ENCODE measurements around the gene NOXA1.

NOXA1 gene

DNA sequence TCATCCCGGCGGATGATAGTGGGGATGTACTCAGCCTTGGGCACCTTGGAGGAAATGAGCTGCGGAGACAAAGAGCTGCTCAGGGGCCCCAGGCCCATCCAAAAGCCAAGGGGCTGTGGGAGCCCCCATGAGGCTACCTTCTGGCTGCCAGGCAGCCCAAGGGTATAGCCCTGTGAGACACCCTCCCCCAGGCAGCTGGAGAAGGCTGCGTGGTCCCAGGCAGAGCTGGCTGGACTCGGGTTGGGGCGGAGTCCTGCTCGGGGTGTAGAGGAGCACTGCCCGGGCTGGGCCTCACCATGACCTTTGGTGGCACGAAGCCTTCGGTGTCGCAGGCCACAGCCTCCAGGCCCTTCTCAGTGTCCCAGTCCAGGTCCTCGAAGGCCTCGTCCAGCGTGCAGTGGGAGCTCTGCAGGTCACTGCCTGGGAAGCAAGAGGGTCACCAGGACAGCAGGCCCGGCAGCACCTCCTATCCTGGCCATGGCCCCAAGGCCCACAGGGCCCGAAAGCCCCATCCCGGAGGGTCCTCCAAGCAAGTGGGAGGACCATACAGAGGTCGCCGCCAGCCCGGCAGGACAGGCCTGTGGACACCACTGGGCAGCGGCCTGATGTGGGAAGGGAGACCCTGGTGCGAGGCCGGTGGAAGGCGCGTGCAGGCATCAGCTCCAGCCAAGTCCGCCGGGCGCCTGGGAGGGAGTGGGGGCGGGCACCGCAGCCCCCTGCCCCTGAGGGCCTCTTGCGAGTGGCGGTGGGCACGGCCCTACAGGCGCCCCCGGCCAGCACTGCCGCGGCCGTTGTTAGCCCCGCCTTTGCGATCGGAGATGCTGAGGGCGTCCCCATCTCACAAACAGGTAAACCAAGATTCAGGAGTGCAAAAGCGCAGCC, 29.8 kb downstream of the NOXA1 start:
- no peak for DNase-seq

- DNase-seq: peak in 17 of 51 donors; percentile 18 to 65 (median 48)
Observed at GRCh38 chr9:137453643-137454081, 30.5 kb downstream of the NOXA1 start.

DNA sequence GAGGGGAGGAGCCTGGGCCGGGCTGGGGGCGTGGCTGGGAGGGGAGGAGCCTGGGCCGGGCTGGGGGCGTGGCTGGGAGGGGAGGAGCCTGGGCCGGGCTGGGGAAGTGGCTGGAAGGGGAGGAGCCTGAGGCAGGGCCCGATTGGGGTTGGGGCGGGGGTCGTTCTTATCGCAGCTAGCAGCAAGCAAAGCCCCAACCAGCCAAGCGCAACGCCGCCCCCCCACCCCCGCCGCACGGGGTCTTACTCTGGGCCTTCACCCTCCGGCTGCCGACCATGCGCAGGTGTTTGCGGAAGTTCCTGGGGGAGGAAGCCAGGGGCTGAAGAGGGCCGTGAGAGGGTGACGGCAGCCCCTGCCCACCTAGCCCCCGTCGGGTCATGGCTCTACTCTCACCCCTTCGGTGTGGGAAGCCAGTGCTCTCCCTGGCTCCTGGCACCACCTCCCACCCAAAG, 31.0 kb downstream of the NOXA1 start:
- peak in 4 of 51 donors; percentile 38 to 65 (median 50) for DNase-seq

DNA sequence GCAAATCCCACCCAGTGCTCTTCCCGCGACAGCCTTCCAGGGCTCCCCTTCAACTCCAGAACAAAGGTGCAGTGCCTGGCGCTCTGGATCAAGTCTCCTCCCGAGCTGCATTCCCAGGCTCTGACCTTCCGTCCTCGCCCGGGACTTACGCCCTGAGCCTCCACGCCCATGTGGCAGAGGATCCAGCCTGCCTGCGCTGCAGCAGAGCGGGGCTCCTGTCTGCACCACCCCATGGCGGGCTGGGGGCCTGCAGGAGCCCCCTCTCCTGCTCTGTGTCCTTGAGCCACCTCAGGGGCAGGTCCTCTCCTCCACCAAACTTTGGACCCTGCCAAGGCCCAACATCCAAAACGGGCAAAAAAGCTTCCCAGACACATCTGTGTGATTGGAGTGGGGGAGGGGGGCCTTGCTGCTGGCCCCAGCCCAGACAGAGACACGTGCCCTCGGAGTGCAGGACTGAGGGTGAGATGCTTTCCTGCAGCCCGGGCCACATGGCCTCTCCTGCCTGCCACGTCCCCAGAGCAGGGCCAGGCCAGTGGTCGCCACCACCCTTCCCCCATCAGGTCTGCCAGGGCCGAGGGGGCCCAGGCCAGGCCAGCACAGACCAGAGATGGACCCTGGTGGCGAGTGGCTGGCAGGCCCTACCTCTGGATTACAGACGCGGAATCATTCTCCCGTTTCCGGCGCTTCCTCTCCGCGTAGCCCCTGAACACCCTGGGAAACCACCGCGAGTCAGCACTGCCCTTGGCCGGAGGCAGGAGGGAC, 31.6 kb downstream of the NOXA1 start:
- DNase-seq: no peak

GRCh38 chr9:137455359-137455991, 32.3 kb downstream of the NOXA1 start:
- DNase-seq: no peak

GRCh38 chr9:137456061-137456863, 33.1 kb downstream of the NOXA1 start:
- peak in 1 of 51 donors; percentile 28 for DNase-seq

GRCh38 chr9:137456864-137457405, 33.7 kb downstream of the NOXA1 start:
- no peak for DNase-seq

DNA sequence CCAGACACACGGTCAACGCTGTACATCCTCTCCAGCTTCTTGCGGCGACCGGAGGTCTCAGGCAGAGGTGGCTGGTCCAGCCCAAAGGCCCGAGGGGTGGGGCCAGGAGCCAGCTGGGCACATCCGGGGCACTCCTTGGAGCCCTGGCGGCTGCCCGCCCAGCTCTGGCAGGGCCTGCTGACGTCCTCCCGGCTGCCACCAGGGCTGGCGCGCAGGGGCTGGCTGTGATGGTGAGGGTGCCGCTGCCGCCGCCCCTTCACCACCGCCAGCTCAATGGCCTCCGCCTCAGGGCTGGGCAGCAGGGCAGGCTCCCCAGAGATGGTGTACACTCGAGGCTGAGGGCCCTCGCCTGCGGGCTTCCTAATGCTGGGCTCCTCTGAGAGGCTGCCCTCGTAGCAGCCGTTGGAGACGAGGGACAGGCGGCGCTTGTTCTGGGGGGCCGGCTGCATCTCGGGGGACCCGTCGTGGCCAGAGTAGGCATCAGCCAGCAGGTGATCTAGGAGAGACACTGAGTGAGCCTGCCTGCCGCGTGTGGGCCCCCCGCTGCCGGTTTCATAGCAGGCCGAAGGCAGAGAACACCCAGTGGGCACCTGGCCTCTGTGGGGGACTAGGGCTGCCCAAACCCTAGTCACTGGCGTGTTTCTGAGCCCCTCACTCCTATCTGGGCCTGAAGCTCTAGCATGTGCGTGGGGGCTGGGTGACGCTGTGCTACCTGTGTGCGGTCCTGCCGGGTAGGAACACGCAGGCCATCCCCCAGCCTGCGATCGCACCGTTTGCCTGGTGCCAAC, 34.4 kb downstream of the NOXA1 start:
- peak in 8 of 51 donors; percentile 28 to 48 (median 38) for DNase-seq

GRCh38 chr9:137458194-137459151, 35.3 kb downstream of the NOXA1 start:
- DNase-seq: peak in 42 of 51 donors; percentile 13 to 87 (median 69)

- DNase-seq: peak in 49 of 51 donors; percentile 23 to 98 (median 90)
Observed at GRCh38 chr9:137459152-137459600, 36.0 kb downstream of the NOXA1 start, which contains the start of gene NSMF. NSMF (minus strand) TSS chr9:137459334; CDS start chr9:137459102, 232 bp downstream.

- no peak for DNase-seq
Observed at GRCh38 chr9:137459601-137460362, 36.6 kb downstream of the NOXA1 start.

- DNase-seq: no peak
Observed at GRCh38 chr9:137460363-137461315, 37.4 kb downstream of the NOXA1 start.

DNA sequence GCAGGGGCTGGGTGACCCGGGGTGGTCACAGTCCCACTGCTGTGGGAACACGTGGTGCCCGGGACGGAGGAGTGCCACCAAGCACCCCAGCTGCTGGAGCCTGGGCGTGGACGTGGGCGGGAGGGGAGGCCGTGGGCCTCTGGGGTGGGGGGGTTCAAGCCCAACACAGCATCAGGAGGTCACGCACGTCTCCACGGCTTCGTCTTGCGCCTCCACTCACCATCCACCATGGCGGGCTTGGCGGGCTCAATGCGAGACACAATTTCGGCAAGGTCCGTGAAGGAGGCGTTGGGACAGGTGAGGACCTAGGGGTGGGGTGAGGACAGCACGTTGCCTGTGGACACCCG, 38.1 kb downstream of the NOXA1 start:
- no peak for DNase-seq

DNA sequence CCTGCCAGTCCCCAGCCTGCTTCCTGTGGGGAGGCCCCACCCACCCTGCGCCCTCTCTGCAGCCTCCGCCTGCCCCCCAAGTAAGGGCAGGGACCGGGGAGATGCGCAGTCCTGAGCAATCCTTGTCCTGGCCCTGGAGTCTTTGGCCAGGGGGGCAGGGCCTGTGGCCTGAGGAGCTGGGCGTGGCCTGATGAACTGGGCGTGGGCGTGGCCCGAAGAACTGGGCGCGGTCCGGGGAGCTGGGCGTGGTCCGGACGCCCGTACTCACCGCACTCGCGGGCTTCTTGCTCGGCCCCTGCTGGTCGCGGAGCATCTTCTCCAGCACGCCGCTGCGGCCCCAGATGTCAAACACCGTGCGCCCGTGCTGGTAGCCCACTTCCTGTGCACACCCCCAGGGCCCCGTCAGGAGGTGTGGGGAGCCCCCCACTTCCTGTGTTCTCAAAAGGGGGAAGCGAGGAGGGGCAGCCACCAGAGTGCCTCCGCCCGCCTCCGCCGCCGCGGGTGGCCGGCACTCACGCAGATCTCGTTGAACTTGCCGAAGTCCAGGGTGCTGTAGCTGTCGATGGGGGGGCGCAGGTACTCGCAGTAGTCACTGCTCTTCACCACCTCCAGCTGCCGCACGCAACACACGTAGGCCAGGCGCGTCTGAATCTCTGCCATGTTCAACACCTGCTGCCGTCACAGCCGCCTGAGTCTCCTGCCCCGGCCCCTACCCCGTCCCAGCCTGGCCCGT, 38.6 kb downstream of the NOXA1 start:
- DNase-seq: no peak

DNA sequence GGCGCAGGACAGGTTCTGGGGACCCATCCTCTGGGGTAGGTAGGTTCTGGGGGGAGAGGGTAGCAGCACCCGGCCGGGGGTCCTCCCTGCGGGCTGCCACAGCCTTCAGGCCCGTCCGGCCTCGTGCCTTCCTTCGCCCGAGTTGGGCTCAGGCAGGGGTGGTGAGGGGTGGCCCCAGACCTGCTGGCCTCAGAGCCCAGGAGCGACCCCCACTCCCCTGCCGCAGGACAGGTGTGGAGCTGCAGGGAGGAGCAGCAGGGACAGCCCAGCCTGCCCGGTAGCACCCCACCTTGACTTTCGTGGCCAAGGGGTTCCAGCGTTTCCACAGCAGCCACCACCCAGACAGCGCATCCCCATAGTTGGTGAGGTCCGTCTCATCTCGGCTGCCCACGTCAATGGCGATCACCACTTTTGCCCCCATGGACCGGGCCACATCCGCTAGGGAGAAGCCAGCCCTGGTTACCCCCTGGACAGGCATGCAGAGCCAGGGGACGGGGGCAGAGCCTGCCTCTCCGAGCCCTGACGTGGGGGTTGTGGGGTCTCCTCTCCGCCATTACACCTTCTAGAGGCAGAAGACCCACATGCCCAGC, 39.3 kb downstream of the NOXA1 start:
- no peak for DNase-seq
